A549 treated with dexamethasone at 1 μM for 4 hours (cell line): ENCODE results near the gene AVPR1B. TPM values are rescaled to one million over a fixed set of nuclear protein-coding genes. Genes with fewer than 3 reads are reported as not detected.

Experiments used
- total RNA-seq: library from RNA; stranded (reverse); fragments of 200-300 nt; extraction: Qiagen RNA extraction; gene quantifications from 5 replicates; pipeline ENCODE4 v1.2.3, GENCODE V29; 2022

AVPR1B gene
- total RNA-seq = not detected in 5 replicates

GRCh38 chr1:206117151-206117948 is at the start of gene AVPR1B:
TSS of gene AVPR1B (minus strand) at chr1:206117388. CDS start at chr1:206116890, 498 bp downstream.

Other genes starting within 250 kb of the AVPR1B start
- 0.08 to 0.24 TPM (median 0.11 TPM) in 5 replicates for gene SLC26A9, start 173.9 kb downstream of the AVPR1B start, total RNA-seq
- gene RAB7B, start 114.0 kb downstream of the AVPR1B start, total RNA-seq = 0.56 to 1.7 TPM (median 0.95 TPM) in 5 replicates
- 0.03 to 0.06 TPM (median 0.04 TPM) in 4 of 5 replicates, not detected in the other for gene CTSE, start 93.5 kb downstream of the AVPR1B start, total RNA-seq
- not detected in 5 replicates for gene RHEX, start 64.2 kb downstream of the AVPR1B start, total RNA-seq
- gene FAM72A, start 85.5 kb upstream of the AVPR1B start, total RNA-seq = 10.3 to 12.5 TPM (median 10.7 TPM) in 5 replicates
- gene SRGAP2, start 86.2 kb upstream of the AVPR1B start, total RNA-seq = 20.5 to 40.8 TPM (median 34.5 TPM) in 5 replicates